Stimulated activated CD8-positive, alpha-beta memory T cell treated with anti-CD3 and anti-CD28 coated beads, Interleukin-4, amount 100 ng/mL, for 24 hours (primary cell): Measurements from ENCODE around the gene EPN3.

Source experiments
- DNase-seq: peaks from one replicate; pipeline ENCODE4 v3.0.0-alpha.2; 2020; ENCODE audit warnings: low read depth

Gene EPN3

DNA sequence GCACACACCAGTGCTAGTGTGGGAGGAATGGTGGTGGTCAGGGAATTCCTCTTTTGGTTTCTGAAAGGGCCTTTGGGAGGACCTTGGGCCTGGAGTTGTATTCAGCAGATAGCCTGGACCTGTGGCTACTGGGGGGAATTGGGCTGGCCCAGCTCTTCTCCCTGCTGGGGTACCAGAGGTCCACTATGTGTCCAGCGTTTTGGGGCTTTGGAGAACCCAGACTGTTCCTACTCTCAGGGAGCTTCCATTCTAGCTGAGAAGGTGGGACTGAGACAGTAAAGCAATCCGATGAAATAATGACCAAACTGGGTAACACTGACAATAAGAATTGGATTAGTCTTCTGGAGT, 2.4 kb downstream of the EPN3 start:
- DNase-seq: no peak

DNA sequence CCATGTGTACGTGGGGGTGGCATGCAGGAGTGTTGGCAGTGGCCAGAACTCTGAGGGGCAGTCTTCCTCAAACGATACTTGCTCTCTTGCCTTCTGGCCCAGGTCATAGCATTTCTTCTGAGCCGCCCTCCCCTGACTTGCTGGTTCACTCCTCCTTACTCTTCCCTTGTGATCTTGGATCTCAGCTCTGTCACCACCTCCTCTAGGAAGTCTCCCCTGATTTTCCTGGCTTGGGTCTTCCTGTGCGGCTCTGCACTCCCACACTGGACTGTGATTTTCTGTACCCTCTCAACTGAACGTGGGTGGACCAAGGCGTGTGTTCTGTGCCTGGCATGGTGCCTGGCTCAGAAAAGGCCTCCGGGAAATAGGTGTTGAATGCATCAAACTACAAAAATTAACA, 2.9 kb downstream of the EPN3 start:
- no peak for DNase-seq

DNA sequence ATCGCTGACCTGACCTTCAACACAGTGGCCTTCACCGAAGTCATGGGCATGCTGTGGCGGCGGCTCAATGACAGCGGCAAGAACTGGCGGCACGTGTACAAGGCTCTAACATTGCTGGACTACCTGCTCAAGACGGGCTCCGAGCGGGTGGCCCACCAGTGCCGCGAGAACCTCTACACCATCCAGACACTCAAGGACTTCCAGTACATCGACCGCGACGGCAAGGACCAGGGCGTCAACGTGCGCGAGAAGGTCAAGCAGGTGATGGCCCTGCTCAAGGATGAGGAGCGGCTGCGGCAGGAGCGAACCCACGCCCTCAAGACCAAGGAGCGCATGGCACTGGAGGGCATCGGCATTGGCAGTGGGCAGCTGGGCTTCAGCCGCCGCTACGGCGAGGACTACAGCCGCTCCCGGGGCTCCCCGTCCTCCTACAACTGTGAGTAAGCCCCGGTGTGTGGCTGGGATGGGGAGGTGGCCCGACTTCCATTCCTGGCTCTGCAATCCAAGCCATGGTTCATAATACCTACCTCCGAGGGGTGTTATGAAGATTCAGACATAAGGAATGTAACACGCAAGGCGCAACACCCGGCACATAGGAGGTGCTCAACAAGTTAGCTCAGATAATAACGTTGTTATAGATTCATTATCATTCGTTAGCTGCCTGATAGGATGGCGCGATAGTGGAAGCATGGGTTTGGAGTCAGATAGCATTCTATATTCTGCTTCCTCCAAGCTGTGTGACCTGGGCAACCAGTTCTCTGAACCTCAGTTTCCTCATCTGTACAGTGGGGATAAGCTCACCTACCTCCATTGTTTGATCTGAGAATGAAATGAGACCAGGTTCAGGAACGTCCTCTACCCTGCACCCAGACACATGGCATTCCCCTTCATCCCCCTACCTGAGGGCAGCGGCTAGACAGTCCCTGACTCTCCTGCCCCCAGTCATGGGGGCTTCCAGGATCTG, 4.4 kb downstream of the EPN3 start:
- DNase-seq: no peak

DNA sequence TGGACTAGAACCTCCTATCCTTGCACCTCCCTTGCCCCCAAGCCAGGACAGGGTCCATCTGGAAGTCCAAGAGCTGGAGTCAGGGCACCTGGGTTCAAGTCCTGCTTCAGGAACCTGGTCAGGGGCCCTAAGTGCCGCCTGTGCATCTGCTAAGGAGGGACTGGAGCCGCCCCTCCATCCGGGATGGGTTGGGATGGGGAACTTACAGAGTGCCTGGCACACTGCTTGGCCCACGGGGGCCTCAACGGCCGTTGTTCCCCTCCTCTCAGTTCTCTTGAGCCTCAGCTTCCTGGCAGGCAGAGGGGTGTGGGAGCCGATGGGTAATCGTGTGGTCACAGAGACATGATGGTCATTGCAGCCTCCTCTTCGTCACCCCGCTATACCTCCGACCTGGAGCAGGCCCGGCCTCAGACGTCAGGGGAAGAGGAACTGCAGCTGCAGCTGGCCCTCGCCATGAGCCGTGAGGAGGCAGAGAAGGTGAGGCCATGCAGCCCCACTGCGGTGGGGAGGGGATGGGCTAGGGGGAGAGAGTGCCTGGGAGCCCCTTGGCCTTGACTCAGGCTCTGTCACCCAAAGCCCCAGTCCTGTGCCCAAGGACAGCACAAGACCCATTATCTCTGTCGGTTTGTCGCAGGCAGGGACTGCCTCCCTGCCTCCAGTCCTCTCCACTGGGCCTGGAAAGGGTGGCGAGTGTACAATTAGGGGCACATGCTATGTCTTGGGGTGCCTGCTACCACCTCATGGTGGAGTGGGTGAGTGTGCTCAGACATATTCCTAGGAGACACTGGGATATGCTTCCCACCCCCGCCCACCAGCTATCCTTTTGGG, 5.4 kb downstream of the EPN3 start:
- no peak for DNase-seq

DNA sequence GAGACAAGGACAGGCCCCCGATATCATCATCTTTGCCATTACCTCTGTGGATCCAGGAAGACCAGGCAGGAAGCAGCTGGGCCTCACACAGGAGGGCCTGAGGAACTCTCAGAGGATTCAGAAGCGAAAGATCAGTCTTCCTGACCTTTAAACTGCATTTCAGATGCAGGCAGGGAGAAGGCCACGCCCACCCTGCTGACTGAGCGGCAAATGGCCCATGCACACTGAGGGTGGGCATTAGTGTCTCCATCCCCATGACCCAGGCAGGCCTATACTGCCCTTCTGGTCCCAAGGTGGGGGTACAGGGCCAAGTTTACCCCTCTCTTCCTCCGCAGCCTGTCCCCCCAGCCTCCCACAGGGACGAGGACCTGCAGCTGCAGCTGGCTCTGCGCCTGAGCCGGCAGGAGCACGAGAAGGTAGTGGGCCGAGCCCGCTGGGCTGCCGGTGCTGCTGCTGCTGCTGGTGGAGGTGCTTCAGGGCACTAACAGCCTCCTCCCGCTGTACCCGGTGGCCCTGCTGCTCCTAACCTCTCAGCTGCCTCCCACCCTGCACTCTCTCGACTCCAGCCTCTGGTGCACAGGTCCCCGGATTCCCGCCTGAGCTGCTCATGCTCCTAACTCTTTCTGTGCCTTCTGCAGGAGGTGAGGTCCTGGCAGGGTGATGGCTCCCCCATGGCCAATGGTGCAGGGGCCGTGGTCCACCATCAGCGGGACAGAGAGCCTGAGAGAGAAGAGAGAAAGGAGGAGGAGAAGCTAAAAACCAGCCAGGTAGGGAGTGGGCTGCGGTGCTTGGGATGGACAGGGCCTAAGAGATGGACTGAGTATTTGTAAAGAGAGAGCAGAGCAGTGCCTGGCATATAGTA, 6.2 kb downstream of the EPN3 start:
- no peak for DNase-seq

DNA sequence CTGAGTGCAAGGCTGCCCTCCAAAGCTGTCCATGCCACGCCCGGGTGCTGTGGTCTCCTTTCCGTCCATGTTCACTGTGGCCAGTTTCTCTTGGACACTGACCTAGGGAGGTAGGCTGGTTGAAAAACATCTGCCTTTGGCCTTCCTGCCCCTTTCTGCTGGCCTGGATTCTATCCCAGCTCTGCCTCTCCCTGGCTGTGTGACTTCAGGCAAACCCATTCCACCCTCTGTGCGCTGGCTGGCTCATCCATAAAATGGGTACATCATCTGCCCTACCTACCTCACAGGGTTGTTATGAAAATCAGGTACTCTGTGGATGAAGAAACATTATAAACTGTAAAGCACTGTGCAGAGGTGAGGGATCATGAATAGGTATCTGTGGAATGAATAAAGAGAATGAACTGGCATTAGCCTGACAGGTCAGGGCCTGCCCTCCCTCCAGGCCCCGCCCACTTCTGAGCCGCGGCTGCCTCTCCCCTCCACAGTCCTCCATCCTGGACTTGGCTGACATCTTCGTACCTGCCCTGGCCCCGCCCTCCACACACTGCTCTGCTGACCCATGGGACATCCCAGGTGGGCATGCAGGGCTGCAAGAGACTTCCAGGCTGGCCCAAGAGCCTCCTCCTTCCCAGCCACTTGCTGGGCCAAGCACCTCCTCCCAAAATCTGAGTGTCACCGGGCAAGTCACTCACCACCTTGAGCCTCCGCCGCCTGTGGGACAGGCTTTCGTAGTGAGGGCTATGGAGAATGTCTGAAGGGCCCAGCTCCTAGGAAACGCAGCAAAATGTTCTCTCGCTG, 7.4 kb downstream of the EPN3 start:
- no peak for DNase-seq

DNA sequence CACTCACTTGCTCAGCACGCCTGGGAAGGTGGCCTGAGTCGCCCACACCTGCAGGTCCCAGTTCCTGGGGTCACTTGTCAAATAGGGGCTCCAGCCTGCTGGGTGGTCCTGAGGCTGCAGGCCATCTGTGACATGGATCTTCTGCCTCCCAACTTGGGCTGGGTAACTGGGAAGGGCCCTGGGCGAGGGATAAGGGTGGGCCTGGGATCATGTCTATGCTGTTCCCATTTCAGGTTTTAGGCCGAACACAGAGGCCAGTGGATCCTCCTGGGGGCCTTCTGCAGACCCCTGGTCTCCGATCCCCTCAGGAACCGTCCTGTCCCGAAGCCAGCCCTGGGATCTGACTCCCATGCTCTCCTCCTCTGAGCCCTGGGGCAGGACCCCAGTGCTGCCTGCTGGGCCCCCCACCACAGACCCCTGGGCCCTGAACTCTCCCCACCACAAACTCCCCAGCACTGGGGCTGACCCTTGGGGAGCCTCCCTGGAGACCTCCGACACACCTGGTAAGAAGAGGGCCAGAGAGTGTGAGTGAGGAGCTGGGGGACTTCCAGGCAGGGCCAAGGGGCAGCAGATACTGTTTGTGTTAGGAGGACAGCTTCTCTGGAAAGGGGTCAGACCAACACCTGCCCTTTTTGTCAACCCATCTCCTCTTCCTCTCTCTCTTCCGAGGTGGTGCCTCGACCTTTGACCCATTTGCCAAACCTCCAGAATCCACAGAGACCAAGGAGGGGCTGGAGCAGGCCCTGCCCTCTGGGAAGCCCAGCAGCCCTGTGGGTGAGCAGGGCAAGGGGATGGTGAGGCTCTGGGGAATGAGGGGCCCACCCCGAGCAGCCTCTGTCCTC, 8.2 kb downstream of the EPN3 start:
- no peak for DNase-seq

DNA sequence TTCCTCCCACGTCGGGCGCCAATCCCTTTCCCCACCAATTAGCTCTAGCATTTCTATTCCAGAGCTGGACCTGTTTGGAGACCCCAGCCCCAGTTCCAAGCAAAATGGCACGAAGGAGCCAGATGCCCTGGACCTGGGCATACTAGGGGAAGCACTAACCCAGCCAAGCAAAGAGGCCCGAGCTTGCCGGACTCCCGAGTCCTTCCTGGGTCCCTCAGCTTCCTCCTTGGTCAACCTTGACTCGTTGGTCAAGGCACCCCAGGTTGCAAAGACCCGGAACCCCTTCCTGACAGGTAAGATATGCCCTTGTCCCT, 8.8 kb downstream of the EPN3 start:
- no peak for DNase-seq

DNA sequence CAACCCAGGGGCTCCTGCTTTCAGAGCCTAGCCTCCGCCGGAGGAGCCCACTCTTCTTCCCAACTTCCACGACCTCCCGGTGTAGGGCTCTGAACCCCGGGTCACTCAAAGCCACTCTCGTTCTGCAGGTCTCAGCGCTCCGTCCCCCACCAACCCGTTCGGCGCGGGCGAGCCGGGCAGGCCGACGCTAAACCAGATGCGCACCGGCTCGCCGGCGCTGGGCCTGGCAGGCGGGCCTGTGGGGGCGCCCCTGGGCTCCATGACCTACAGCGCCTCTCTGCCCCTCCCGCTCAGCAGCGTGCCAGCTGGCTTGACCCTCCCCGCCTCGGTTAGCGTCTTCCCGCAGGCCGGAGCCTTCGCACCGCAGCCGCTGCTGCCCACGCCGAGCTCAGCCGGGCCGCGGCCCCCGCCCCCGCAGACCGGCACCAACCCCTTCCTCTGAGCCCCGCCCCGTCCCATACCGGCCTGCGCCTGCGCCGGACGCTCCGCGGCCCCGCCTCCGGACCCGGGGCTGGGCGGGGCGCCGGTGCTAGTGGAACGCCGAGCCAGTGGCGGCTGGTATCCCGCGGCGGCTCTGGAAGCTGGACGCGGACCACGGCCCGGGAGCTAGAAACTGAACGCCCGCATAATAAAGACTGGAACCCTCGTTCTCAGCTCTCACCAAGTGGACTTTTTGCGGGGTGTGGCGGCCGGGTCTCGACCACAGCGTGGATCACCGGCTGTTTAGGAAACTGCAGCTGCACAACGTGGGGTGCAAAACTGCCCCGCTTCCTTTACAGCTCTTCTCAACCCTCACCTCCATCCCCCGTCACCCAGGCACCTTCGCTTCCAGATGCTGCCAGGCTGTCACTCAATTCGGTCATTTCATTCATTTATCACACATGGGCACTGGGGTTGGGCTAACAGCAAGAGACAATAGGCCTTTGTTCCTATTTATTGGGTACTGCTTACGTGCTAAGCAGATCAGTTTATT, 9.5 kb downstream of the EPN3 start:
- peak; percentile 75 for DNase-seq

DNA sequence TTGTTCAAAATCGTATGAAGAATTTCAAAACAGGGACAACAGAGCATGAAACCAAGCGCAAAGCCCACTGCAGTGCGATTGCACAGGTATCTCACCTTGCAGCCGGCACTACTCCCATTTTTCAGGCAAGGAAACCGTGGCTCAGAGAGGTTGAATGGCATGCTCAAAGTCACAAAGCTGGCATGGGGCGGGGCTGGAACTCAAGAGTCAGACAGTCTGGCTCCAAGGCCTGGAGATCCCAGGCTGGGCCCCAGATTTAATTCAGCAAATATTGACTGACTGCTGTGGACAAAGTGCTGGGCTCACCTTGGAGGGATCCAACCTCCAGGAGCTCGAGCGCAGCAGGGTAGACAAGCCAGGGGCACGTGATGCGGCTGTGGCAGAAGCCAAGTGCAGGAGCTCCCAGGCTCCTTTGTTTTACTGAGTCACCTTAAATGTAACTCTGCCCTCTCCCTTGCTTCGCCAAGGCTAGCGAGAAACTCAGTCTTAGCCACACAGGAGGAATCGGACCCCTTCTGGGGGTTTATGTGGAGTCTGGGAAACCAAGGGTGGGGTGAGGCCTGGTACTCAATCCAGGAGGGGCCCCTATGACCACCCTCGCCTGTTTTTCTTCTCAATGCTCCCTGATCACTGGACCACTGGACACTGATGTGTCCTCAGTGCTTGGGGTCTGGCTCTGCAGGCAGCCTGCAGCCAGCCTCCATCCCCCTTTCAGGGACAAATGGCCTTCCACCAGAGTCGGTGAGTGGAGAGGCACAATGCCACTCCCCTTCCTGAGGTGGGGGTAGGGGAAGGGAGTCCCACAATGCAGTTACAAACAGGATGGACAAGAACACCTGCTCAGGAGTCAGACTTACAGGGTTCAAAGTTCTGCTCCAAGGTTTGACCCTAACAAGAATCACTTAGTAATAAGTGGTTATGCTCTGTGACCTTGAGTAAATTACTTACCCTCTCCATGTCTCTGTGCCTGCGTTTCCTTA, 10.6 kb downstream of the EPN3 start:
- DNase-seq: no peak

DNA sequence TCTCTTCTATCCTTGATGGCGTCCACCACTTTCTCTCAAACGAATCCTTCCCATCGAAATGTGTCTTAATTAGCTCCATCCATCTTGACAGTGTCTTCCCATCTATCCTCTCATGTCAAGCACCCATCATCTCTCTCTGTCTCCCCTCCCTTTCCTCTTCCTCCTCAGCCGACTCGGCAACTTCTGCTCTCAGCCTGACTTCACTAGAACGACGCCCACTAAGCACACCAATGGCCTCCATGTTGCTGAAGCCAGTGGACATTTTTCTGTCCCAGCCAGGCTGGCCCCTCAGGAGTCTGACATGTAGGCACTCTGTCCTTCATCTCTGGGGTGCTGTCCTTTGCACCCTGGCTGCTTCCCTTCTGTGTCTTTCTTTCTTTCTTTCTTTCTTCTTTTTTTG, 12.0 kb downstream of the EPN3 start:
- DNase-seq: no peak

DNA sequence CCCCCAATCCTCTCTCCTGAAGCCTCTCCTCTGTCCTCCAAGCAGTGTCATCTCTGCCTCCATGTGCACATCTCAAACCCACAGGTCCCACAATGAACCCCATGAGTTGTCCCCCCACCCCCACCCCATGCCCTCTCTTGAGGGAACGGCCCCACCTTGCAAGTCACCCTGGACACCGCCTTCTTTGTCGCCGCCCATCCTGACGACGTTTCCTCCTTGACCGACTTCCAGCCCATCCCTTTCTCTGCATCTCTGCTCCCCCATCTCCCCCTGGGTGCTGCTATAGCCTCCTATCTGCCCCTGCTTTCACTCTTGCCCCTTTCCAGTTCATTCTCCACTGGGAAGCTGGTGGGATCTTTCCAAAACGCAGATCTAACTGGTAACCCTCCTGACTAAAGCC, 12.8 kb downstream of the EPN3 start:
- DNase-seq: no peak

DNA sequence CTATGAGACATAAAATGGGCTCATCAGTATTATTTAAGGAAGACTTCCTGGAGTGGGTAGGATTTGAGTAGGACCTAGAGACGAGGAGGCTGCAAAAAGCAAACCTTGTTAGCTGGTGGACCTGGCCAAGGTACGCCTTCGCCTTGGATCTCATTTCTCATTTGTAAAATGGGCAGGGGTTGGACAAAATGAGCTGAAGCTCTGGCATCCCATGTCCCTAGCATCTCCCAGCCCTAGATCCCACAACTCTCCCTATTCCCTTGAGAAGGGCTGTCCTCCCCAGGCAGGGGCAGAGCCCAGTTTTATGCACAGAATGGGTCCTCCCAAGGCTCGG, 14.1 kb downstream of the EPN3 start:
- no peak for DNase-seq

DNA sequence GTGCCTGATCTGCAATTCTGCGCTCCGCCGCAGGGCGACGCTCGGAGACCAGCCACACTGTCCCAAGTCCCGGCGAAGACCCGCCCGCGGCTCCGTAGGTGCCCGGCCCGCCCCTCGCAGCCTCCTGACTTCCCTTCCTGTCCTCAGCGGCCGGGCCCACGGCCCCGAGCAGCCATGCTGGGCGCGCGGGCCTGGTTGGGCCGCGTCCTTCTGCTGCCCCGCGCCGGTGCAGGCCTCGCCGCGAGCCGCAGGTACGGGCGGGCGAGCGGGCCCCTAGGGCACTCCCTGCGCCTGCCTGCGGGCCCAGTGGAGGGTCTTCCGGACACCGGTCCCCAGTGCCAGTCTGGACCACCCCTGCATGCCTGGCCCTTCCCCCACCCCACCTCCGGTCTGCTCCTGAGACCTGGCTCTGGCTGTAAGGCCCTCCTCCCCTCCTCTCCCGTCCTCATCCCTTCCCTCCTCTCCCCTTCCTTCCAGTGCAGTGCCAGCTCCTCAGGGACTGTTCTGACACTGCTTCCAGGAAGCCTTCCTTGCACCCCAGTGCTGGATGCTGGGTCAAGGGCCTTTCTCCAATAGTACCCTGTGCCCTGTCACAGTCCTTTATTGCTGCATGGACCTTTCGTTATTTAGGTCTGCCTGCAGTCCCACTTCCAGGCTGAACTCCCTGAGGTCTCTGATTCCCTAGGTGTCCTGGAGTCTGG, 14.7 kb downstream of the EPN3 start, which contains the start of gene SPATA20:
SPATA20 (plus strand) TSS at position 140 of the 701 bp plus-strand sequence; CDS start at position 175, 35 bp downstream.
- peak; percentile 75 for DNase-seq

DNA sequence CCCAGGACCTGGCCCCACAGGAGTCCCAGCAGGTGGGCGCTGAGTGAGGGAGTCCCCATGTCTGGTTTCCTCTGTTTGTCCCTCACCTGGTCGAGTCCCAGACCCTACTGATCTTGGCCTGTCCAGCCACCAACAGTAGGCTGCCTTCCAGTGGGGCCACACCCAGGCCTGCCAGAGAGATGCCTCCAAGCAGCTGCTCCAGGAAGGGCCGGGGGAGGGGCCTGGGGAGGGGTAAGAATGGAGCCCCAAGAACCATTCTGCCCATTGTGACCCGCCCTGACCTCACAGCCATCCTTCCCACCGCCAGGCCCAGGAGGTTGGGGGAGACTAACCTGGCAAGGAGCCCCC, 15.2 kb downstream of the EPN3 start:
- DNase-seq: no peak

DNA sequence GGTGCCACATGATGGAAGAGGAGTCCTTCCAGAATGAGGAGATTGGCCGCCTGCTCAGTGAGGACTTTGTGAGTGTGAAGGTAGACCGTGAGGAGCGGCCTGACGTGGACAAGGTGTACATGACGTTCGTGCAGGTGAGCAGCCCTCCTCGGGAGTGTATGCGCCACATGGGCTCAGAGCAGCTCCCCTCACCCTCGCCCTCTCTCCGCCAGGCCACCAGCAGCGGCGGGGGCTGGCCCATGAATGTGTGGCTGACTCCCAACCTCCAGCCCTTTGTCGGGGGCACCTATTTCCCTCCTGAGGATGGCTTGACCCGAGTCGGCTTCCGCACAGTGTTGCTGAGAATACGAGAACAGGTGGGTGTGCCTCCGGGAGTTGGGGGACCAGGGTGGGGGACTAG, 16.3 kb downstream of the EPN3 start:
- no peak for DNase-seq

DNA sequence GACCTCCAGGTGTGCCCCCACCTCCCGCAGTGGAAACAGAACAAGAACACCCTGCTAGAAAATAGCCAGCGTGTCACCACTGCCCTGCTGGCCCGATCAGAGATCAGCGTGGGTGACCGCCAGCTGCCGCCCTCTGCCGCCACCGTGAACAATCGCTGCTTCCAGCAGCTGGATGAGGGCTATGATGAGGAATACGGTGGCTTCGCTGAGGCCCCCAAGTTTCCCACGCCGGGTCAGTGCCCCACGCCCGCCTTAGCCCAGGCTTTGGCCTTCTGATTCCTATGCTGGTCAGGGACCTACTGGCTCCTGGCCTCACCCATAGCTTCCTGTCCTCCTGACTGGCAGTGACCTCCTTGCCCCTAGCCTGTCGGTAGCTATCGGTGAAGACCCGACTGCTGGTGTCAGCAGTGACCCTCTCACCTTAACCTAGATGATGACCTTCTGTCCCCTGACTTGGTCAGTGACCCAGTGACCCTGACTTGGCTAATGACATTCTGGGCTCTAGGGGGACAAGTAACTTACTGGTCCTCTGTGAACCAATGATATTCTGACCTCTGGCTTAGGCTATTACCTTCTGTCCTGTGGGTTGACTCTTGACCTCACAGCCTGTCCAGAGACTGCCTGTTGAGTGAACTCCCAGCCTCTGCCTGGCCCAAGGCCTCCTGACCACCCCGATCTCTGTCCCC, 16.9 kb downstream of the EPN3 start:
- DNase-seq: no peak
